ENCODE measurements around the gene WDR36.
A peak's percentile ranks its signal among the peaks of the same experiment; 100 is the strongest.
"Not testable (repeated sequence)": the region's sequence is repeated elsewhere in the genome, so short reads cannot be mapped to it uniquely, and the experiment has no call there.

The WDR36 gene

GRCh38 chr5:111138096-111138495, 45.9 kb downstream of the WDR36 start:
- DNase-seq = no peak

GRCh38 chr5:111141471-111141870, 49.3 kb downstream of the WDR36 start:
- not testable (repeated sequence) for DNase-seq

- no peak for DNase-seq
These were observed 50.8 kb downstream of the WDR36 start for GRCh38 chr5:111142932-111143331.

GRCh38 chr5:111143910-111144309, 51.8 kb downstream of the WDR36 start:
- DNase-seq = no peak

GRCh38 chr5:111144352-111144930, 52.3 kb downstream of the WDR36 start:
- no peak for DNase-seq

- DNase-seq = no peak
These were observed 53.9 kb downstream of the WDR36 start for GRCh38 chr5:111146053-111146452.

- DNase-seq = no peak
These were observed 55.4 kb downstream of the WDR36 start for GRCh38 chr5:111147502-111147901.

GRCh38 chr5:111151998-111152397, 59.9 kb downstream of the WDR36 start:
- DNase-seq = no peak

GRCh38 chr5:111153483-111153882, 61.3 kb downstream of the WDR36 start:
- DNase-seq = no peak

- DNase-seq = no peak
These were observed 61.8 kb downstream of the WDR36 start for GRCh38 chr5:111153945-111154344.

- DNase-seq = peak; percentile 27
These were observed 66.1 kb downstream of the WDR36 start for GRCh38 chr5:111158105-111158744.

GRCh38 chr5:111159845-111160244, 67.7 kb downstream of the WDR36 start:
- no peak for DNase-seq

- no peak for DNase-seq
These were observed 70.9 kb downstream of the WDR36 start for GRCh38 chr5:111163000-111163399.

GRCh38 chr5:111165058-111165457, 72.9 kb downstream of the WDR36 start:
- DNase-seq = no peak

GRCh38 chr5:111167551-111167950, 75.4 kb downstream of the WDR36 start:
- no peak for DNase-seq

- DNase-seq = no peak
These were observed 76.5 kb downstream of the WDR36 start for GRCh38 chr5:111168608-111169007.

GRCh38 chr5:111169269-111169668, 77.1 kb downstream of the WDR36 start:
- DNase-seq = no peak

GRCh38 chr5:111170279-111170678, 78.1 kb downstream of the WDR36 start:
- no peak for DNase-seq

- no peak for DNase-seq
These were observed 80.4 kb downstream of the WDR36 start for GRCh38 chr5:111172504-111172903.

- peak; percentile 8 for DNase-seq
These were observed 81.3 kb downstream of the WDR36 start for GRCh38 chr5:111173476-111173875.

Data from NCI-H1048 (cell line).